Sigmoid colon (tissue), 3 donors: ENCODE measurements around the gene FOXN1.

ENCODE experiments used
- CTCF ChIP-seq, 4 experiments: fragments of 450-650 bp in 3 of 4; fragments of 200-600 bp in 1 of 4; IDR thresholded peaks; one replicate each; pipeline ENCODE4 v1.5.1; 2016 to 2019; ENCODE audit warnings: antibody characterized with exemption in 4 of 4, mild to moderate bottlenecking in 3 of 4, moderate library complexity in 2 of 4
- POLR2A ChIP-seq, 2 donors: fragments of 450-650 bp; IDR thresholded peaks; one replicate each; pipeline ENCODE4 v1.6.1; 2016; ENCODE audit warnings: antibody characterized with exemption in 2 of 2, mild to moderate bottlenecking in 2 of 2, moderate library complexity in 2 of 2

DNA sequence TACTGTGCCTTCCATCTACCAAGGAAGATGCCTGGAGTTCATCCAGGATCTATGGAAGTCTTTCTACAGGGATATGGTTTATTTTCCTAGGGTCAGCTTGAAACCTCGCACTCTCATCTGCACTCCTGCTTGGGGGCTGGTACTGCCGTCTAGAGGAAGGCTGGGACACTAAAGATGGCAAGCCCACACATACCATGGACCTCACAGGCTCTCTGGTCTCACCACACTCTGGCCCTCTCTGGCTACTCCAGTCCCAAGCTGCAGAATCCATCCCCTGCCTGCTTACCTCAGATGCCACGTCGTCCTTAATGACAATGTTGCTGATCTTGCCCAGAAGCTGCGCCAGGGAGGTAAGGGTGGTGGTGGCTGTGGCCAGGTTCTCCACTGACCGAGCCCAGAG is 48.4 kb downstream of the FOXN1 start:
- TF ChIP-seq POLR2A (IDR thresholded peaks at IDR 0.05) (no peak), CTCF (IDR thresholded peaks at IDR 0.05) (no peak)
